Left renal pelvis (tissue), 4 donors: ENCODE results near the gene CRYBB1. TPM values are rescaled to one million over a fixed set of nuclear protein-coding genes. Genes with fewer than 3 reads are reported as not detected.

Experiments
- DNase-seq, 4 donors: peaks; one replicate each; pipeline ENCODE4 v3.0.0-alpha.2; 2013; ENCODE audit warnings: low read depth in 4 of 4, low spot score in 3 of 4
- polyA plus RNA-seq, 4 donors: library from polyadenylated mRNA; unstranded; fragments of 120-200 nt; gene quantifications; one replicate each; pipeline ENCODE4 v1.2.1, GENCODE V29; 2013; ENCODE audit not compliant: insufficient read length in 4 of 4

The CRYBB1 gene
- polyA plus RNA-seq = 1 to 10 TPM in 2 of 4 donors, under 1 TPM in 2; 0.53 to 2.1 (median 1.3) TPM

DNA sequence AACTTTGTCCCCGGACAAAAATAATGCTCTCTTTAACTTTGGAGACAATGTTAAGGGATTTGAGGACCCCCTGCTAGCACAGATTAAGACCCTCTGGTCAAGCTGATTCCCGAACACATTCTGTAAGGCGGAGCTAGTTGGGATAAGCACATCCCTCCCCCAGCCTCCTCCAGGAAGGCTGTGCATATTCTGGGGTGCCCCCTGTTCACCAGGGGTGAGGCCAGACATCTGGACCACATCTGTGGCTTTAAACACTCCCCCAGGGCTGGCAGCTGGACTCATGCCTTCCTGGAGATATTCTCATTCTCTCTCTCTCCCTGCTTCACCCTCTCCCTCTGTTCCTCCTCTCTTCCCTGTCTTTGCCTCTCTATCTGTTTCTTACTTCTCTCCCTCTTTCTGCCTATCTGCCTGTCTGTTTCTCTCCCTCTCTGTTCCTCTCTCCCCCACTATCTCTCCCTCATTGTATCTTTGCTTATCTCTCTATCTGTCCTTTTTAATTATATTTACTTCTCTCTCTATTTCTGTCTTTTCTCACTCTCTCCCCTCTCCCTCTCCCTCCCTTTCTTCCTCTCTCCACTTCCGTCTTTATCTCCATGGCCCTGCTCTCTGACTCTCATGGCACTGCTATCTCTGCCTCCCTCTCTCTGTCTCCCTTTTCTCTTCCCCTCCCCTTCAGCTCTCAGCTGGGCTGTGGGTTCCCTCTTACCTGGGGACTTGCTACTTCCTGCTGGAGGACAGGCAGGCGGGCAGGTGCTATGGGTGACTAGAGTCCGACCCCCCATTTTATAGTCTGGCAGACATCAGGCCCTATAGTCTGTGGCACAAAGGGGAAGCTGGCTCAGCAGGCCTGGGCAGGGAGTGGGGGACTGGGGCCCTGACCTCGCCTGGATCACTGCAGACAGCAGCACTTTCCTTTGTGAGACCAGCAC, at the start of gene CRYBB1:
Gene CRYBB1, minus strand, starts transcription at position 757 of the 929 bp plus-strand sequence. CDS start 1,708 bp downstream, outside the sequence.
- DNase-seq = no peak

- no peak for DNase-seq
Measured at GRCh38 chr22:26667140-26667539, 49.3 kb upstream of the CRYBB1 start.

DNA sequence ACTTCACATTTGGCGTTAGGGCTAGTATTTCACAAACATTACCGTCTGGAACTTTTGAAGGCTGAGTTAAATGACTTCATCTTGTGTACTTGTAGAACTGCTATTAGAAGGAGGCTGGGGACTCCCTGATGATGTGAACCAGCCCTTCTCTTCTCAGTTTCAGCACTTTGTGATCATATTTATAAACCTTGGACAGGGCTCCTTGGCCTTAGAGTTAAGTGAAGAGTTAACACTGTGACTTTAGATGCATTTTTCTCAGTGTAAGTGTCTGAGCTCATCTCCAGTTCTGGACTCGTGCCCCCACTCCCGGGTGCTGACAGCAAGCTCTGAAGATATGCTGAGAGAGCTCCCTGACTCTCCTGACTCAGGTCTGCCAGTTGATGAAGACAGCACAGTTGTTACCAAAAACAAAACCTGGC, 48.0 kb upstream of the CRYBB1 start:
- no peak for DNase-seq

GRCh38 chr22:26663374-26663923, 45.6 kb upstream of the CRYBB1 start:
- DNase-seq = no peak

GRCh38 chr22:26662160-26662559, 44.3 kb upstream of the CRYBB1 start:
- DNase-seq = no peak

DNA sequence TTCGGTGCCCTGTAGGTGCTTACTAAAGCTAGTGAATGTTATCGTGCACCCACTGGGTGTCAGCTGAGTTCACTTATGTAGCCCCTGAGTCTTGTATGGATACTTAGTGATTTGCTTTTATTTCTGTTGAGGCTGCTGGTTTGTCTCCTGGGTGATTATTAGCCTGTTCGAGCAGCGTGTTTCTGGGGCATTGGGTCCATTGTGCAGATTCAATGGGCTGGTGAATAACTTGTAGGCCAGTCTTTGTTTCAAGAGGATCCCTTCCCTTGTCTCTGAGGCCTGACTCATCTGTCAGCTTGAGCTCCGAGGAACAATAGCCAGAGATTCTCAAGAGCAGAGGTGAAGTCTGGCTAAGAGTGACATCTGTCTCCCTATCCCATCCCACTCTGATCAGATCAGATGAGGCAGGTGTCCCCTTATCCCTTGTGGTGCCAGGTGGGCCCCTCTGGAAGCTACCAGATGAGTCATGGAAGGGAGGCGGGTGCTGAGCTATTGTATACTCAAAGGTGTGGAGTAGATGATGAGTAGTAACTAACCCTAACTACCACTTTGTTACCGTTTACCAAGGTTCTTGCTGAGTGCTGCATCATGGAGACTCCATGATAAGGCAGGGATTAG, 43.2 kb upstream of the CRYBB1 start:
- no peak for DNase-seq

GRCh38 chr22:26660356-26660755, 42.5 kb upstream of the CRYBB1 start:
- DNase-seq = no peak

DNA sequence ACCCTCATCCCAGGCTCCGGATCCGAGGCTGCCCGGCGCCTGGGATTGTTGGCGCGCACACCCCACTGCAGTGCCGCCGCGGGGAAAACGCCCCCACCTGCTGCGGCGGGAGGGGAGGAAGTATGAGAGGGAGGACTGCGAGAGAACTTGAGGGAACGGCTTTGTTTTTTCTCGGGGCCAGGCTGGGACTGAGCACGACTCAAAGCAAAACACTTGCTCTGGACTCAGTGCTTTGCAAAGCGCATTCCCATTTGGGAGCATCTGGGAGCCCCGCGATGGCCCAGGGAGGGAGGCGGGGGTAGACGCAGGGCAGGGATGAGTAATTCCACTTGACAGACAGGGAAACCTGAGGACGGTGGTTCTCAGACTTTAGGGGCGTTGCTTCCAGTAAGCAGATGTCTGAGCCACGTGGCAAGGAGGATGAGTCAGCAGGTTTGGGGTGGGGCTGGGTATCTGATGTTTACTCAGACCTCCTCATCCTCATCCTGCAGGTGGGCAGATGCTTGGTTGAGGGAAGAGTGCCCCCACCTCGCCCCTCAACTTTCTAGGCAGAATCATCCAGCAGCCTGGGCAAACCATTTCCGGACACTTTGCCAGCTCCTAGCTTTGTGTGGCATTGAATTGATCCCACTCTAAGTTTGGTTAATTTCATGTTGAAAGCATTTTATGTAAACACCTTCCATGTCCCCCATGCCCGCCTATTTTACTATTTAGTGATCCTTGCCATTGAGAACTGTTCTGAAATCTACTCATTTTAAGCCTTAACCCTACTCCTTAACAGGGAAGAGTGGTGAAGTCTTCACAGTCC, 41.0 kb upstream of the CRYBB1 start:
- DNase-seq = no peak

DNA sequence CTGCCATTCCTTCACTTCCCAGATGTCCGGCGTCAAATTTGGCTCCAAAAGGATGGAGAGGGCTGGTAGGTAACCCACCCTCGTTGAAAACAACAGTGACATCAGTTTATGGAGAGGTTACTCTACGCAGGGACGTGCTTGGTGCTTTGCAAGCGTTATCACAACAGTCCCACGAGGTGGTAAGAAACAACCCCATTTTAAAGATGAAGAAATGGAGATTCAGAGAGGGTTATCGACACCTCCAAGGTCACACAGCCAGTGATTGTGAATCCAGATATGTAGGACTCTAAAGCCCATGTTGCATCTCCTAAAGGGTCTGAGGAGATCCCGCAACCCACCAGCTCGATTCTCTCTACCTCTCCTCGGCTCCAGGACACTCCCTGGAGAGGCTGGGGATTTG, 40.3 kb upstream of the CRYBB1 start:
- no peak for DNase-seq

GRCh38 chr22:26656891-26657851, 39.3 kb upstream of the CRYBB1 start, which contains the start of gene MIAT:
MIAT (plus strand) TSS chr22:26657588.
- no peak for DNase-seq

- DNase-seq = no peak
Measured at GRCh38 chr22:26651815-26652214, 34.0 kb upstream of the CRYBB1 start.

DNA sequence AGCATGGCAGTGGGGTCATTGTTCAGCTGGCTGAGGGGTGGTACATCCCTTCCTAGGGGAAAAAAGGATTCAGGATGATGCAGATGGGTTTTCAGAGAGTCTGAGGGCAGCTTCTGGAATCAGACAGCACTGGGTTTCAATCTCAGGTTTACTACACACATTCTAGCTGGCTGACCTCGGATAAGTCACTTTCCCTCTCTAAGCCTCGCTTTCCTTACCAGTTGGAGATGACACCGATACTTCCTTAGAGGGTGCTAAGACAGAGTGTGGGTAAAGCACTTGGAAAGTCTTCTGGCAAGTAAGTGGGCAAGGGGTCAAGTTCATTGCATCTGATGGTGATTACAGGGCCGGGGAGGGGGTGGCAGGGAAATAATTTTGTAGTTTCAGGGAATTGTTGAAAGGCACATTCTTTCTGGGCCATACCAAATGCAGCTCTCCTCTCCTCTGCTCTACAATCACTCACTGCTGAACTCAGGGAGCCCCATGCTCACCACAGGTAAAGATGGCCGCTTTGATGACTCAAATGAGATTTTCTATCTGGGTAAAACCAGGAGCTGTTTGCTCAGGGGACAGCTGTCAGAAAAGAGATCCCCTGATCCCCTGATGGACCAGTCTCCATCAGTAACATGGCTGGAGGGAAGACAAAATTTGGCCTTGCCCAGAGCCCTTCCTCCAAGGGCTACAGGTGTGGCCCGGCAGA, 33.0 kb upstream of the CRYBB1 start:
- DNase-seq = no peak

GRCh38 chr22:26648528-26649388, 30.9 kb upstream of the CRYBB1 start:
- DNase-seq = no peak

DNA sequence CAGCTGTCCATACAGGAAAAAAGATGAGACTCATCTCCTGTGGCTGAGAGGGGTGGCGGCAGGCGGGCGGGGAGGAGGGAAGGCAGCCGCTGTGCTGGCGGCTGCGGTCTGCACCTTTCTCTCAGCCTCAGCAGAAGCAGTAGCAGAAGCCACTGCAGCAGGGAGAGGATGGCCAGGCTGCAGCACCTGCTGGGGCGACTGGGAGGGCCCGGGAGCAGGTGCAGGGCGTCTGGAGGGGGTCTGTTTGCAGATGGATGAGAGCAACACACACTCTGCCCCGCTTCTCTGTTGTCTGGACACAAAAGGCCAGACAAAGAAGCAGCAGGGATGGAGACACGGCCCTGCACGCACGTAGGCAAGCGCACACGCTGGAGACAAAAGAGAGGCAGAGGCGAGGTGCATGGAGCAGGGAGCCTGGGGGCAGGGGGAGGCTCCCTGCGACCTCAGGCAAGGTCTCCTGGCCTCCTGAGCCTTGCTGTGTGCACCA, 30.2 kb upstream of the CRYBB1 start:
- no peak for DNase-seq

DNA sequence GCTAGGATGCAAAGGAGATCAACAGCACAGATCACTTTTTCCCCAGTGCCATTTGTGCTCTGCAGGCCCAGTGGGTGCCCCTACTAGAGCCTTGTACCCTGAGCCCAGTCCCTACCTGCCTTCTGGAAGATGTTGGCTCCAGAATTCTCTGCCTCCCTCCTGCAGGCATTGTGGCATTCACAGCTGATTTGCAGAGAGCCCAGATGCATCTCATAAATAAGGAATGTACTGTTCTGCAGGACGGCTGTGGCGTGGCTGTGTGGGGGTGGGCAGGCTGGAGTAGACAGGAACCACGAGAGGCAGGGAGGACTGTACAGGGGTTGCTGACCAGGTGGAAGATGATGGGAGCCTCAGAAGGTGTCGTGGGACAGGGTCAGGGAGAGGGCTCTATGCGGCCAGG, 28.3 kb upstream of the CRYBB1 start:
- DNase-seq = no peak

DNA sequence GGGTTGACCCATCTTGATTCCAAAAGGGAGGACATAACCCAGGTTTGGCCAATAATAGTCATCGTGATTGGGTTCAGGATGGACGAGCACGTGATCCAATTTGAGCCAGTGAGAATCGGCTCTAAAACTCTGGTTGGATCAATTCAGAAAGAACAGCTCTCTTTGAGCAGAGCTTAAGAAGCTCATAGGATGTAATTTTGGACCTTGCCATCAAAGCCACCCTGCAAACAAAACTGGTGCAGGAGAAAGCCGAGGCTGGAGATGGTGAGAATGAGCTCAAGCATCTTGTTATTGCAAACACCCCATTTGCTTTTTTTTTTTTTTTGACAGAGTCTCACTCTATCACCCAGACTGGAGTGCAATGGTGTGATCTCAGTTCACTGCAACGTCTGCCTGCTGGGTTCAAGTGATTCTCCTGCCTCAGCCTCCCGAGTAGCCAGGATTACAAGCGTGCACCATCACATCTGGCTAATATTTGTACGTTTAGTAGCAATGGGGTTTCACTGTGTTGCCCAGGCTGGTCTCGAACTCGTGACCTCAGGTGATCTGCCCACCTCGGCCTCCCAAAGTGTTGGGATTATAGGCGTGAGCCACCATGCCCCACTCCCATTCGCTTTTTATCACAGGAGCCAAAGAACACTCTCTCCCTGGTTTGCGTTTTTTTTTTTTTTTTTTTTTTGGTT, 25.7 kb upstream of the CRYBB1 start:
- DNase-seq = no peak
